ENCODE data around the gene GOLGA5.
"Not testable (repeated sequence)": the region's sequence is repeated elsewhere in the genome, so short reads cannot be mapped to it uniquely, and the experiment has no call there.

Gene GOLGA5

GRCh38 chr14:92778868-92779565 is 15.1 kb upstream of the GOLGA5 start:
- not testable (repeated sequence) for DNase-seq

GRCh38 chr14:92780444-92781232 is 13.5 kb upstream of the GOLGA5 start:
- DNase-seq: no peak

- DNase-seq: no peak
Measured at GRCh38 chr14:92781350-92781749, 12.8 kb upstream of the GOLGA5 start.

- peak; percentile 24 for DNase-seq
Measured at GRCh38 chr14:92783813-92784431, 10.2 kb upstream of the GOLGA5 start.

- no peak for DNase-seq
Measured at GRCh38 chr14:92785667-92786426, 8.3 kb upstream of the GOLGA5 start.

- no peak for DNase-seq
Measured at GRCh38 chr14:92786427-92786756, 7.7 kb upstream of the GOLGA5 start.

- DNase-seq: no peak
Measured at GRCh38 chr14:92787554-92787953, 6.6 kb upstream of the GOLGA5 start.

- no peak for DNase-seq
Measured at GRCh38 chr14:92789457-92790089, 4.5 kb upstream of the GOLGA5 start.

- DNase-seq: no peak
Measured at GRCh38 chr14:92792885-92793284, 1.2 kb upstream of the GOLGA5 start.

GRCh38 chr14:92794547-92794941 is 439 bp downstream of the GOLGA5 start:
- no peak for DNase-seq

- DNase-seq: no peak
Measured at GRCh38 chr14:92794961-92795360, 856 bp downstream of the GOLGA5 start.

GRCh38 chr14:92797935-92798653 is 4.0 kb downstream of the GOLGA5 start:
- DNase-seq: no peak

- DNase-seq: no peak
Measured at GRCh38 chr14:92798811-92799210, 4.7 kb downstream of the GOLGA5 start.

- no peak for DNase-seq
Measured at GRCh38 chr14:92800012-92800411, 5.9 kb downstream of the GOLGA5 start.

- DNase-seq: no peak
Measured at GRCh38 chr14:92800525-92800924, 6.4 kb downstream of the GOLGA5 start.

- DNase-seq: no peak
Measured at GRCh38 chr14:92801917-92802316, 7.8 kb downstream of the GOLGA5 start.

GRCh38 chr14:92802678-92803077 is 8.6 kb downstream of the GOLGA5 start:
- DNase-seq: no peak

GRCh38 chr14:92813201-92813600 is 19.1 kb downstream of the GOLGA5 start:
- no peak for DNase-seq

- DNase-seq: no peak
Measured at GRCh38 chr14:92819011-92819597, 25.0 kb downstream of the GOLGA5 start.

GRCh38 chr14:92819680-92820535 is 25.8 kb downstream of the GOLGA5 start:
- not testable (repeated sequence) for DNase-seq

GRCh38 chr14:92820536-92820840 is 26.4 kb downstream of the GOLGA5 start:
- not testable (repeated sequence) for DNase-seq
